Activated T-cell treated with anti-CD3 and anti-CD28 coated beads for 24 hours (primary cell): ENCODE data around the gene MRM1.

Source experiments
- DNase-seq: peaks from one replicate; pipeline ENCODE4 v3.0.0-alpha.2; 2020; ENCODE audit warnings: low read depth

Gene MRM1

DNA sequence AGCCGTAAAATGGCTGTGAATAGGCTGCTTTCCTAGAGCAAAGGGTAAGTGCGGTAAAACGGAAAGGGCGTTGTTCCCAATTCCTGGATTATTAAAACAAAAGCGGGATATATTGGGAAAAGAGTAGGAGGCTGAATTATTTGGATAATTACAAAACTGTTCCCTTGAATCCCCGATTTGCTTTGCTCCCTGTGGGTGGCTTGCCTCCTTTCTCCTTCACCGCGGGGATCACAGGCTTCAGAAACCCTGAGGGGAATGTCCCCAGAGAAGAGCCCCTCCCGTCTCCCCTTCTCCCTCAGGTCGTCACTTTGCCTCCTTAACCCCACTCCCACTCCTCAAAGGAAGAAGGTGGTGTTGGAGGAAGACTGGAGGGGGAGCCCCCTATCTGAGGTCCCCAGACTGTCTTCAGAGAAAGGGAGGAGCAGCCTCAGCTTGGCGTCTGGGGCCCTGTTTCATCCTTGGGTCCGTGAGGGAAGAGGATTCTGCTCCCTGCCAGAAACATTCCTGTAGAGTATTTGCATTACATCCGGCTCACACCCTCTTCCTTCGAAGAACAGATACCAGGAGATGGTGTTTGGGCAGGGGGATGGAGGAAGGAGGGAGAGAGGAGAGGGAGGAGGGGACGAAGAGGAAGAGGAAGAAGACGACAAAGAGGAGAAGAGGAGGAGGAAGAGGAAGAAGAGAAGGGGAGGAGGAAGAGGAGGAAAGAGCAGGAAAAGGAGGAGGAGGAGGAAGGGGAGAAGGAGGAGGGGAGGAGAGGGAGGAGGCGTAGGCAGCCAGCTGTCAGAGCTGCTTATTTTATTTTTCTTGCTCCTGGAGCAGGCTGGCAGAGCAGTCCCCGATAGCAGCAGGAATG lies 31.8 kb downstream of the MRM1 start:
- DNase-seq = no peak

DNA sequence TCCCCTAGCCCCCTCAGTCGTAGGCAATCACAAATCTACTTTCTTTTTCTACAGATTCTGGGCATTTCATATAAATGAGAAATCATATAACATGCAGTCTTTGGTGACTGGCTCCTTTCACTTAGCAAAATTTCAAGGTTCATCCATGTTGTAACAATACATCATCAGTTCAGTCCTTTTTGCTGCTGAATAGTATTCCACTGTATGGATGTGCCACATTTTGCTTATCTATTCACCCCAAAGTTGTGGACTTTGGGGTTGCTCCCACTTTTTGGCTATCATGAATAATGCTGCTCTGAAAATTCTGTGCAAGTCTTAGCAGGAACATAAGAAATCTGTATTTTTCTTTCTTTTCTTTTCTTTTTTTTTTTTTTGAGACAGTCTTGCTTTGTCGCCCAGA lies 39.0 kb downstream of the MRM1 start:
- DNase-seq = no peak

DNA sequence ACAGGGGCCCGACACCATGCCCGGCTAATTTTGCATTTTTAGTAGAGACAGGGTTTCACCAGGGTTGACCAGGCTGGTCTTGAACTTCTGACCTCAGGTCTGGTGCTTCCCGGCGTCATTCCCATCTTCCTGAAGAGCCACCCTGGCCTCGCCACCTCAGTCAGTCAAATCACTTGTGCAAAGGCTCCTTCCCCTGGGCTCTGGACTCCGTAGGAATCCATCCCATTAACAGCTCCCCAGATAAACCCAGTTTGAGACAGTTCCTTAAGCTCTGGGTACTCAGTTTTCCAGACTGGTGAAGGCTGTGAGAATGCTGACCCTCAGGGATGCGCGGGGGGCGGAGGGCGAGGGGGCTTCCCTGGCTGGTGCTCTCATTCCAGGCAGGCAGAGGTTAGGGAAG lies 39.5 kb downstream of the MRM1 start:
- DNase-seq = no peak

DNA sequence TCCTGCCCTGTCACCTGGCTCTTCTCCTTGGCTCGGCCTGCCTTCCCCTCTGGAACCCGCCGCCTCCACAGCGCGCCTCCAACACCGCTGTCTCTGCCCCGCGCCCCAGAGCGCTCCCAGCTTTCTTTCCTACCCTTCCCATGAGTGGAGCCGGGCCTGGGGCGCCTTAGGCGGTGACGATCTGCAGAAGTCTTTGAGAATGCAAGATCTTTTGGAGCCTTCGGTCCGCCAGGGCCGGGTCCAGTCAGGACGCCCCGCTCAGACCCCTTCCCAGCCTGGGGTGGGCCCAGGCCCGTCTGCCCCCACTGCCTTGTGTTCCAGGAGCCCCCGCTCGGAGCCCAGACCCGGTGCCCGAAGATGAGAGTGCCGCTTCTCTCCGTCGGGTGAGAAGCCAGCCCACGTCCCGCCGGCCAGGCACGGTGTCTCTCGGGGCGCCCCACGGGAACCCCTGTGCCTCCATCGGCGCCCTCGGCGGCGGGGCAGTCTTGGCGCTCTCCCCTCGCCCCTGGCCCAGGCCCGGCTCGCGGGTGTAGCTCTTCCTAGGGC lies 40.0 kb downstream of the MRM1 start:
- DNase-seq = no peak

DNA sequence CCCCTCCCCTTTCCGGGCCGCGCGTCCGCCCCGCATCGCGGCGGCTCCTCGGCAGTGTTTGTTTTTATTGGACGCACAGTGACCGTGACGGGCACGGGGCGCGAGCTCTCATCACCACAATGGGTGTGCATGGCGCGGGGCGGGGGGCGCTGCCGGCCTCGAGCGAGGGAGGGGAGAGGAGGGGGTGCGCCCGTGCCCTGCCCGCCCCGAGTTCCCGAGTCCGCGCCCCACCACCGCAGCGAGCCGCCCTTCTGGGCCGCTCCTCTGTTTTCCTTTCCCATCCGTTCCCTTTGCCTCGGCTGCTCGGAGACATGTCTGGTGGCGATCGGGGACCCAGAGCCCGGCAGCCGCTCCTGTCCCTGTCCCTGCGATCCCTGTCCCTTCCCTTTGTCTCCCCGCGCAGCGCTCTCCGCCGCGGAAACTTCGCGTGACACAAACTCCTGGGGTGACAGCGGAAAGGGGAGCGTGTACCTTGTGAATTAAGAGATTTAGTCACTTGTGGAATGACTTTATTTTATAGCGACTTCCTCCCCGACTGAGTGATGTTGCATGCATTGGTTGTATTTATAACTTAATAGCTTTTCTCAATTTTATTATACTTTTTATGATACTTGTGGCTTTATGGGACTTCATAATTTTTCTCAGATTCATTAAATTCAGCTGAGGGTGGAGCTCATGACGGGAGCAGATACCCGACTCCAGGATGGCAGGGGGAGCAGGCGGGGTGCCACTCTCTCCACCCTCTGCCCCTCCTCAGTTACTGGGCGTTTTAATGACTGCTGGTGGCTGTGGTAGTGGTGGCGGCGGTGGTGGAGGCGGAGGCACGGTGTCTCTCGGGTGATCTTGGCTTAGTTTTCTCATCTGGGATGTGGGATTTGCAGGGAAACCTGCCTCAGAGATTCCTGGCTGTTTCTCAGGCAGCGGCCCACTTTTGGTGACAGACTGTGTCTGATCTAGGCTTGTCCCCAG lies 40.8 kb downstream of the MRM1 start:
- DNase-seq = no peak

DNA sequence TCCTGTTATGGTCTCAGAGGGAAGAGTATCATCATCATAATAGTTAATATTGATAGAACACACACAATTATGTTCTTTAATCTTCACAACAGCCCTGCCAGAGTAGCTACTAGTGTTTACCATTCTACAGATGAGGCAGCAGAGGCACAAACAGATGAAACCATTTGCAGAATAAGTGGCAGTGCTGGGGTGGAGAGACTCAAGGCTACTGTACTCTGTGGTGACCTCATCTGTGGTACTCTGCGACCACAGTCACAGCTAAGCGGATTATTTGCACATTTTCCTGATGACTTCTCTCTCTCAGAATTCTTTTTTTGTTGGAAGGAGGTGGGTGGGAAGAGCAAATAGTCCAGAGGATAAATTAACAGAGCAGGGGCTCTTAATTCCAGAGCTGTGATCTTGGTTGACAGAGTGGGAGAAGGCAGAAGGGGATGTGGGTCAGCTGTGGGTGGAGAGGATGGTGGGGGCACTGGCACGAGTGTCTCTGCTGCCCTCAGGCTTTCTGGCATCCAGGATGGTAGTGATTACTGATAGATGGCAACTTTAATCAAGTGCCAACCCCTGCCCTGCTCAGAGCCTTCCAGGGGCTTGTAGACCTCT lies 41.8 kb downstream of the MRM1 start:
- no peak for DNase-seq

DNA sequence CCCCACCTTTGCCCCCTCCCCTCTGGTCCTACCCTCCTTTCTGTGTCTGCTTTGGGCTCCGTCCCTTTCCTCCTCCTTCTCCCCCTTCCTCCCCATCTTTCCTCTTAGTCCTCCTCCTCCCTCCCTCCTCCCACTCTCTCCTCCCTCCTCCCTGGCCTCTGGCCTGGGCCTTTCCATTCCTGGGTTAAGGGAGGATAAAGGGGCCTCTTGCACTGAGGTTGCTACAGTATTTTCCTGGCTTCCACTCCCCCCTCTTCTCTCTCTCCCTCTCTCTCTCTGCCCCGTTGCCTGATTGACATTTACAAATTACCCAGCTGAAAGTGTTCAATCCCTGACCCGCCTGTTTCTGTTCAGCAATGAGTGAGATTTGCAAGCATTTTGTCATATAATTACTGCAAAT lies 44.0 kb downstream of the MRM1 start:
- no peak for DNase-seq

DNA sequence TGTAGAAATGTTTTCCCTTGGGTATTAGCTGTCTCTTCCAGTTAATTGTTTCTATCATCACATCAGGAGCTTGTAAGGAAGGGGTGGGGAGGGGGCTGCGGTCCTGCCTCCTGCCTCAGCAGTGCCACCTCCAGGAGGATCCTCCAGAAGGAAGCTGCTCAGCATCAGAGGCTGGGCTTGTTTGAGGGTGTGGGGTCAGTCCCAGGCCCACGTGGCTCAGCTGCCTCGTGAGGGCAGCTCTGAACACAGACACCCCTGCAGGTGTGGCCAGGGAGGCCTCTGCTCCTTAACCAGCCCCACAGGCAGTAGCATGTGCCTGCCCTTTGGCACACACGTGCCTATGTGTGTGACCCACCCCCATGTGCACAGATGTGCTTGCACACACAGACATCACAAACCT lies 46.3 kb downstream of the MRM1 start:
- no peak for DNase-seq

DNA sequence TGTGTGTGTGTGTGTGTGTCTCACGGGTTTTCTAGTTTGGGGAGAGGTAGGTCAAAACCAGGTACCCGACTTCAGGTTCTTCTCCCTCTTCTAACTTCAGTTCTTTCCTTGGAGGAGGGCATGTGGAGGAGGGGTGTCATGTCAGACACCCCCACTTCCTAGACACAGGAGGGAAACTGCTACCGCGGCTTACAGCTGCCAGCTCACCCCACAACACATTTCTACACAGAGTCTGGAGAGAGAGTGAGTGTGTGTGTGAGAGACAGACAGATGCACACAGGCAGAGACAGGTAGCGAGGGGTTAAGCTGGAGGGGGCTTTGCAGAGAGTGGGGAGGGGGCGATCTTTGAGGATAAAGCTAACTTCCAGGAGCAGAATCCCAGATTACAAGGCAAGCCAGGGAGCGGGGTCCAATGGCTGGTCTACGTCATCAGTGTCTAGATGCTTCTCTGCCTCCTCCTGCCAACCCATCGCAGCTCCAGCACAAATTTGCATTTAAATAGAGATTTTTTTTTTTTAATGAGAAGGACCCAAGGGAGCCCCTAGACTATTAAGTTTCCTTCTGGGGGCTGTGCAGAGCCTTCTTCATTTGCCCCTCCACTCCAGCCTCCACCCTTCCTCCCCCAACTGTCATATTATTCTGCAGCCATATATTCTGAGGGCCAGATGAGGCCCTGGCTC lies 48.9 kb downstream of the MRM1 start:
- no peak for DNase-seq

DNA sequence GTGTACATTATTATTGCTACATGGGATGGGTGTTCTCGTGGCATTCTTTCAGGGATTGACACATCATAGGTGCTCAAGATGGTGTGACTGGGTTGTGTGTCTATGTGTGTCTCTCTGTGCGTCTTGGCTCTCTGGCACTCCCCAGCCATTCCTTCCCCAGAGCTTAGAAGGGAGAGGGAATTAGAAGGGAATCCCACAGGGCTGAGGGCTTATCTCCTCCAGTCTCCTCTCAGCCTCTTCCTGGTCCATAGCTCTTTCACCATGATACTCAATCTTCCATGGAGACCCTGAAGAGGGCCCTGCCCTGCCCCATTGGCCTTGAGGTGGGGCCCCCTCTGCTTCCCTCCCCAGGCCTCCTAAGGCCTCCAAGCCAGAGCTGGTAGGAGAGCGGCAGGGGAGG lies 52.0 kb downstream of the MRM1 start:
- no peak for DNase-seq

DNA sequence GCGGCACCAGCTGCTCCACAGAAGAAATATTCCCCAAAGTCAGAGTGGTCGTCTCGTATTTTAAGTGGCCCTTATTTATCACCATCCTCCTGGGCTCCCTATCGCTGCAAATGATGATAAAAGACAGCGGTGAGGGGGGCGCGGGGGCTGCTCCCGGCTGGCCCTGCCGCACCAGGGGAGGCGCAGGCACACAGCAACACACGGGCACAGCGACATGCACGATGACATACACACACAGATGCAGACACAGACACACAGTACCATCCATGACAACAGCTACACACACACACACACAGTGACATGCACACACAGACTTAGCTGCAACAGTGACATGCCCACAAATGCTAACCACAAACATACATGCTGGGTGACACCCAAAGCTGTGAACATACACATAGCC lies 52.5 kb downstream of the MRM1 start:
- no peak for DNase-seq

DNA sequence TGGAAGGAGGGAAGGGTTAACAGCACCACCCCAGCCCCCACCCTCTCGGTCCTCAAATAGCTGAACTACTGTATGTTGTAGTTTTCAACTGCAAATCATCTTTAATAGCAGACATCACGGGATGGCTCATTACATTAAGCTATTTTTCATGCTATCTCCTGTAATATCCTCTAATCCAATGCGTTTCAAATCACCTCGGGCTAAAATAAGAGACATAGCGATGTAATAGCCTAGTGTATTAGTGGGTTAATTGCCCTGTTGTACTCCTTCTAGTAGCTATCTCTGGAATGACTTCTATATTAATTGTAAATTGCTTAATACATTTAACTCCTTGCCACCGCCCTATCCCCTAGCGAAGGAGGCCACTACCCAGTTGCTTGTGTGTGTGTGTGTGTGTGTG lies 54.3 kb downstream of the MRM1 start:
- no peak for DNase-seq

DNA sequence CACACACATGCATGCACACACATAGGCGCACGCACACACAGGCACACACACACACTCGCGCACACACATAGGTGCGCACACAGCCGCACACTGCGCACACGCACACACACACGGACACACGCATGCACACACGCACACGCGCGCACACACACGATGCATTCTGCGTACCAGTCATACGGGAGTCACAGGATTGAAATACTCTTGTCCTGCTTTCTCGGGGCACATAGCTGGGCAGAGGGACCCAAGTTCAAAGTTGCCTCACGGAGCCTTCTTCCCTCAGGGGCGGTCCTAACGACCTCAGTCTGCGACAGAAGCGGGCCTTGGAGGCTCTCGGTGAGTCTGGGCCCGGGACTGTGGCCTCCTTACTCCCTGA lies 56.0 kb downstream of the MRM1 start:
- DNase-seq = no peak

DNA sequence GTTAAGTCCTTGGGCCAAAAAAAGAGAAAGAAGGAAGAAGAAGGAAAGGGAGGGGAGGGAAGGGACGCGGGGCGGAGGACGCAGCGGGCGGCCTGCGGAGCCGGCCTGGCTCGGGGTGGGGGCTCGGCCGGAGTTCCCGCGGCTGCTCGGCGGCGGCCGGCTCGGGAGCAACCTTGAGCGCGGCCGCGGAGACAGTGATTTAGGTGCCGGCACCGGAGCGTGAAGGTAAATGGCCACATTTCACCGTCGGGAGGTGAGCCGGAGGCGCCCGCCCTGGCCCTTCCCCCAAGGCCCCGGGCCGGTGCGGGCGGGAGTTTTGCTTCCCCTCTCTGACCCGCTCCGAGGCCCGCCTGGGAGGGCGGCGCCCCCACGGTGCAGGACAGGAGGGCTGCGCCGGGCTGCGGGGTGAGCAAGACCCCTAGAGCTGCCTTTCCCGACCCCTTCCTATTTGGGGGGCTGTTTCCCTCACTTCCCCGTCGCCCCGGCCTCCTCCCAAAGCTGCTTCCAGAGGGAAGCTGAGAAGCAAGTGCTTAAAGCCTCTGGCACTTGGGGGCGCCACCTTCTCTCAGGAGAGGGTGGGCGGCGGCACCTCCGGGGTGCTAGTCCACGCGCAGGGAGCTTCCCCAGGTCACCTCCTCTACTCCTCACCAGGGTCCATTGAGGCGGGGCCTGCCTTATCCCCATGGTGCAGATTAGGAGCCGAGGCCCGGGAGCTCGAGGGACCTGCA lies 56.5 kb downstream of the MRM1 start:
- no peak for DNase-seq
